OCI-LY1 (cell line): ENCODE measurements around the gene KCTD2.

Source experiments
- H2AFZ ChIP-seq: fragments of 200-600 bp; sonication (generic), shearing (Covaris generic); 2 replicates; pipeline ENCODE4 v1.6.0; 2014; ENCODE audit warnings: antibody characterized with exemption, mild to moderate bottlenecking, low read length
- H3F3A ChIP-seq: fragments of 200-600 bp; sonication (generic), shearing (Covaris generic); 2 replicates; pipeline ENCODE4 v1.6.0; 2014; ENCODE audit warnings: mild to moderate bottlenecking, antibody characterized with exemption, low read length, moderate library complexity; ENCODE audit not compliant: insufficient read depth
- H3K27ac ChIP-seq: fragments of 200-600 bp; sonication (generic); 2 replicates; pipeline ENCODE4 v1.5.1; 2014; ENCODE audit warnings: low read length, mixed run types, mild to moderate bottlenecking, low read depth; ENCODE audit not compliant: poor library complexity, severe bottlenecking
- H3K27me3 ChIP-seq: fragments of 200-600 bp; sonication (generic); 2 replicates; pipeline ENCODE4 v1.6.0; 2014; ENCODE audit warnings: antibody characterized with exemption, mild to moderate bottlenecking, low read length, moderate library complexity; ENCODE audit not compliant: insufficient read depth
- H3K36me3 ChIP-seq: fragments of 200-600 bp; sonication (generic); 2 replicates; pipeline ENCODE4 v1.6.1; 2014; ENCODE audit warnings: mild to moderate bottlenecking, antibody characterized with exemption, low read length, moderate library complexity, mixed read lengths; ENCODE audit not compliant: insufficient read depth
- H3K4me1 ChIP-seq: fragments of 200-600 bp; sonication (generic); 2 replicates; pipeline ENCODE4 v1.5.1; 2014; ENCODE audit warnings: mild to moderate bottlenecking, low read length, moderate library complexity; ENCODE audit not compliant: insufficient read depth, severe bottlenecking
- H3K4me2 ChIP-seq: fragments of 200-600 bp; sonication (generic), shearing (Covaris generic); 2 replicates; pipeline ENCODE4 v1.6.1; 2014; ENCODE audit warnings: low read length
- H3K4me3 ChIP-seq: fragments of 200-600 bp; sonication (generic); 2 replicates; pipeline ENCODE4 v1.5.1; 2014; ENCODE audit warnings: low read length, low read depth, mild to moderate bottlenecking, mixed read lengths; ENCODE audit not compliant: poor library complexity, severe bottlenecking
- H3K79me2 ChIP-seq: fragments of 200-600 bp; shearing (Covaris generic); 2 replicates; pipeline ENCODE4 v1.6.1; 2016; ENCODE audit warnings: mixed run types, low read length, mixed read lengths; ENCODE audit not compliant: insufficient read depth
- H3K9ac ChIP-seq: fragments of 200-600 bp; sonication (generic), shearing (Covaris generic); 2 replicates; pipeline ENCODE4 v1.6.1; 2014; ENCODE audit warnings: mild to moderate bottlenecking, low read length, mixed read lengths
- H3K9me2 ChIP-seq: fragments of 200-600 bp; sonication (generic), shearing (Covaris generic); 2 replicates; pipeline ENCODE4 v1.6.1; 2014; ENCODE audit warnings: low read depth, mild to moderate bottlenecking, low read length, mixed read lengths
- H3K9me3 ChIP-seq: fragments of 200-600 bp; shearing (Covaris generic); 2 replicates; pipeline ENCODE4 v1.6.1; 2014; ENCODE audit warnings: low read length, mixed read lengths
- H4K20me1 ChIP-seq: fragments of 200-600 bp; sonication (generic), shearing (Covaris generic); 2 replicates; pipeline ENCODE4 v1.6.0; 2016; ENCODE audit warnings: mild to moderate bottlenecking, low read length; ENCODE audit not compliant: insufficient read depth
- CTCF ChIP-seq: fragments of 200-600 bp; sonication (generic), shearing (Covaris generic); IDR thresholded peaks from 2 replicates; pipeline ENCODE4 v1.5.1; 2017; ENCODE audit warnings: mild to moderate bottlenecking, antibody characterized with exemption, low read length, moderate library complexity, mixed read lengths
- EZH2 ChIP-seq: fragments of 200-600 bp; sonication (generic), shearing (Covaris generic); IDR thresholded peaks from 2 replicates; pipeline ENCODE4 v1.8.0; 2017; ENCODE audit warnings: borderline replicate concordance, mixed run types, mild to moderate bottlenecking, antibody characterized with exemption, low read length, moderate library complexity, mixed read lengths

Gene KCTD2

GRCh38 chr17:75091855-75092327 is 44.9 kb downstream of the KCTD2 start:
- Histone ChIP-seq H3K9ac (no peak overlapping the region), H3K4me1 (no peaks in the 10 kb centered on the region), H3K27me3 (peaks cover 14% of the 10 kb centered on the region; the same call in 1 of the 2 replicates), H4K20me1 (no peaks in the 10 kb centered on the region), H3K4me2 (no peak overlapping the region), H3K79me2 (no peaks in the 10 kb centered on the region), H3K36me3 (no peaks in the 10 kb centered on the region), H2AFZ (no peak overlapping the region), H3K27ac (no peak overlapping the region), H3K9me2 (no peaks in the 10 kb centered on the region), H3K9me3 (no peaks in the 10 kb centered on the region), H3F3A (no peaks in the 10 kb centered on the region), H3K4me3 (no peak overlapping the region)
- TF ChIP-seq EZH2, result no peak
- TF ChIP-seq CTCF, result no peak

- Histone ChIP-seq H3K36me3 (no peaks in the 10 kb centered on the region), H3K27ac (no peak overlapping the region), H3K9me2 (no peaks in the 10 kb centered on the region), H3F3A (no peaks in the 10 kb centered on the region), H3K79me2 (no peaks in the 10 kb centered on the region), H2AFZ (no peak overlapping the region), H3K27me3 (peaks cover 7% of the 10 kb centered on the region; the same call in 1 of the 2 replicates), H3K4me2 (no peak overlapping the region), H3K9ac (no peak overlapping the region), H4K20me1 (no peaks in the 10 kb centered on the region), H3K9me3 (no peaks in the 10 kb centered on the region), H3K4me3 (no peak overlapping the region), H3K4me1 (no peaks in the 10 kb centered on the region)
- no peak for TF ChIP-seq CTCF
- TF ChIP-seq EZH2, result no peak
Measured at GRCh38 chr17:75093548-75094158, 46.6 kb downstream of the KCTD2 start.

GRCh38 chr17:75094871-75095399 is 47.9 kb downstream of the KCTD2 start:
- H3K27me3 ChIP-seq, result peaks cover 7% of the 10 kb centered on the region; the same call in 1 of the 2 replicates
- H3K4me1 ChIP-seq, result no peaks in the 10 kb centered on the region
- no peak overlapping the region for H3K4me3 ChIP-seq
- no peak overlapping the region for H2AFZ ChIP-seq
- no peaks in the 10 kb centered on the region for H3K36me3 ChIP-seq
- no peak overlapping the region for H3K9ac ChIP-seq
- H3K9me3 ChIP-seq, result no peaks in the 10 kb centered on the region
- no peak overlapping the region for H3K27ac ChIP-seq
- no peak overlapping the region for H3K4me2 ChIP-seq
- no peaks in the 10 kb centered on the region for H4K20me1 ChIP-seq
- TF ChIP-seq EZH2 (no peak), CTCF (no peak)
- no peaks in the 10 kb centered on the region for H3K9me2 ChIP-seq
- no peaks in the 10 kb centered on the region for H3F3A ChIP-seq
- H3K79me2 ChIP-seq, result no peaks in the 10 kb centered on the region
